GM18508 (cell line): Measurements from ENCODE around the gene TEDDM1.
"Not testable (repeated sequence)": the region's sequence is repeated elsewhere in the genome, so short reads cannot be mapped to it uniquely, and the experiment has no call there.

Source experiments
- ATAC-seq: cut with Tn5 transposase; IDR thresholded peaks from one replicate; pipeline ENCODE4 v1.9.1; 2021; ENCODE audit warnings: moderate number of reproducible peaks; ENCODE audit not compliant: insufficient read depth, unreplicated experiment

Gene TEDDM1

GRCh38 chr1:182400567-182400966 is at the start of gene TEDDM1:
Gene TEDDM1 (minus strand): TSS chr1:182400667. CDS start chr1:182400485, 182 bp downstream.
- no peak for ATAC-seq

GRCh38 chr1:182450087-182450486 is 49.6 kb upstream of the TEDDM1 start, which contains the start of gene RGSL1:
Gene RGSL1 (plus strand): TSS chr1:182450146. CDS start chr1:182450166, 20 bp downstream.
- no peak for ATAC-seq

GRCh38 chr1:182447660-182448059 is 47.2 kb upstream of the TEDDM1 start:
- no peak for ATAC-seq

- ATAC-seq: not testable (repeated sequence)
These were observed 46.7 kb upstream of the TEDDM1 start for GRCh38 chr1:182447124-182447523.

GRCh38 chr1:182446033-182446669 is 45.7 kb upstream of the TEDDM1 start:
- no peak for ATAC-seq

- no peak for ATAC-seq
These were observed 44.0 kb upstream of the TEDDM1 start for GRCh38 chr1:182444497-182444896.

- ATAC-seq: no peak
These were observed 41.9 kb upstream of the TEDDM1 start for GRCh38 chr1:182442333-182442732.

GRCh38 chr1:182441719-182442118 is 41.3 kb upstream of the TEDDM1 start:
- ATAC-seq: no peak

- ATAC-seq: no peak
These were observed 37.9 kb upstream of the TEDDM1 start for GRCh38 chr1:182438326-182438725.

GRCh38 chr1:182433580-182433979 is 33.1 kb upstream of the TEDDM1 start:
- ATAC-seq: no peak

- ATAC-seq: no peak
These were observed 30.8 kb upstream of the TEDDM1 start for GRCh38 chr1:182431278-182431677.

GRCh38 chr1:182430263-182431068 is 30.0 kb upstream of the TEDDM1 start:
- ATAC-seq: no peak

GRCh38 chr1:182428043-182428442 is 27.6 kb upstream of the TEDDM1 start:
- ATAC-seq: no peak

- ATAC-seq: peak; percentile 73
These were observed 26.3 kb upstream of the TEDDM1 start for GRCh38 chr1:182426442-182427430.

- no peak for ATAC-seq
These were observed 15.3 kb upstream of the TEDDM1 start for GRCh38 chr1:182415789-182416188.

GRCh38 chr1:182413969-182414368 is 13.5 kb upstream of the TEDDM1 start:
- ATAC-seq: no peak

GRCh38 chr1:182413486-182413885 is 13.0 kb upstream of the TEDDM1 start:
- ATAC-seq: no peak

GRCh38 chr1:182410620-182411273 is 10.3 kb upstream of the TEDDM1 start:
- ATAC-seq: no peak

GRCh38 chr1:182410138-182410537 is 9.7 kb upstream of the TEDDM1 start:
- no peak for ATAC-seq
